Ramos (cell line): ENCODE measurements around the gene TMEM17.

Source experiments
- in situ Hi-C: fragments of 300-500 bp; cut with MboI; formaldehyde crosslinking; loops from one replicate; pipeline ENCODE4 v1.14.3; 2022; ENCODE audit warnings: low sequenced_read_pairs; ENCODE audit not compliant: unreplicated experiment

Gene TMEM17

GRCh38 chr2:62459106-62459505 lies 46.9 kb downstream of the TMEM17 start:
- in situ Hi-C loops: loop anchor here (5.0 kb wide), 1 partner anchor 313 kb away; no protein-coding TSS in a partner anchor

- in situ Hi-C loops: loop anchor here (5.0 kb wide), 1 partner anchor 314 kb away; no protein-coding TSS in a partner anchor
Observed at GRCh38 chr2:62458671-62459081, 47.3 kb downstream of the TMEM17 start.

GRCh38 chr2:62458206-62458641 lies 47.8 kb downstream of the TMEM17 start:
- in situ Hi-C loops: loop anchor here (5.0 kb wide), 1 partner anchor 314 kb away; no protein-coding TSS in a partner anchor

- in situ Hi-C loops: loop anchor here (5.0 kb wide), 1 partner anchor 315 kb away; no protein-coding TSS in a partner anchor
Observed at GRCh38 chr2:62457556-62457955, 48.4 kb downstream of the TMEM17 start.

GRCh38 chr2:62456721-62457539 lies 49.1 kb downstream of the TMEM17 start:
- in situ Hi-C loops: loop anchor here (5.0 kb wide), 1 partner anchor 315 kb away; no protein-coding TSS in a partner anchor

- in situ Hi-C loops: loop anchor here (5.0 kb wide), 1 partner anchor 316 kb away; no protein-coding TSS in a partner anchor
Observed at GRCh38 chr2:62455957-62456692, 49.9 kb downstream of the TMEM17 start.

- in situ Hi-C loops: no loop called here
Observed at GRCh38 chr2:62453955-62454354, 52.0 kb downstream of the TMEM17 start.

- in situ Hi-C loops: no loop called here
Observed at GRCh38 chr2:62452701-62453454, 53.1 kb downstream of the TMEM17 start.

GRCh38 chr2:62450716-62451191 lies 55.2 kb downstream of the TMEM17 start:
- in situ Hi-C loops: no loop called here
